WERI-Rb-1 (cell line): ENCODE measurements around the gene DHCR24.
A peak's percentile ranks its signal among the peaks of the same experiment; 100 is the strongest.

Source experiments
- DNase-seq: peaks from one replicate; pipeline ENCODE4 v3.0.0-alpha.2; 2020
- H3K27ac ChIP-seq: fragments of 250-450 bp; sonication (Bioruptor Pico); 2 replicates; pipeline ENCODE4 v1.5.1; 2020; ENCODE audit warnings: mild to moderate bottlenecking, moderate library complexity
- H3K27me3 ChIP-seq: fragments of 250-450 bp; sonication (Bioruptor Pico); 2 replicates; pipeline ENCODE4 v1.5.1; 2021; ENCODE audit warnings: mild to moderate bottlenecking, low read depth, moderate library complexity; ENCODE audit not compliant: insufficient read depth, severe bottlenecking
- H3K36me3 ChIP-seq: fragments of 250-450 bp; sonication (Bioruptor Pico); 2 replicates; pipeline ENCODE4 v1.5.1; 2020; ENCODE audit warnings: mild to moderate bottlenecking, moderate library complexity
- H3K4me3 ChIP-seq: 2 replicates; pipeline ENCODE4 v1.5.1; 2011; ENCODE audit warnings: low read depth, mild to moderate bottlenecking, control low read depth, low read length
- H3K9me3 ChIP-seq: fragments of 250-450 bp; sonication (Bioruptor Pico); 2 replicates; pipeline ENCODE4 v1.5.1; 2021; ENCODE audit warnings: mild to moderate bottlenecking, moderate library complexity; ENCODE audit not compliant: severe bottlenecking
- CTCF ChIP-seq: IDR thresholded peaks from 2 replicates; pipeline ENCODE4 v1.5.1; 2011; ENCODE audit warnings: low read depth, mild to moderate bottlenecking, control low read depth, inconsistent platforms, low read length

DHCR24 gene

GRCh38 chr1:54929700-54930099, 42.7 kb upstream of the DHCR24 start:
- no peak overlapping the region for H3K4me3 ChIP-seq
- H3K36me3 ChIP-seq: no peaks in the 10 kb centered on the region
- no peaks in the 10 kb centered on the region for H3K27me3 ChIP-seq
- H3K9me3 ChIP-seq: no peaks in the 10 kb centered on the region
- no peak for DNase-seq
- no peak for TF ChIP-seq CTCF
- H3K27ac ChIP-seq: no peak overlapping the region

GRCh38 chr1:54928327-54928726, 41.3 kb upstream of the DHCR24 start:
- Histone ChIP-seq H3K4me3 (no peak overlapping the region), H3K36me3 (no peaks in the 10 kb centered on the region), H3K27ac (no peak overlapping the region), H3K27me3 (no peaks in the 10 kb centered on the region), H3K9me3 (no peaks in the 10 kb centered on the region)
- TF ChIP-seq CTCF: no peak
- no peak for DNase-seq

GRCh38 chr1:54927472-54928240, 40.7 kb upstream of the DHCR24 start:
- H3K4me3 ChIP-seq: no peak overlapping the region
- peak; percentile 31 for DNase-seq
- no peaks in the 10 kb centered on the region for H3K27me3 ChIP-seq
- no peak overlapping the region for H3K27ac ChIP-seq
- TF ChIP-seq CTCF: no peak
- H3K9me3 ChIP-seq: no peaks in the 10 kb centered on the region
- H3K36me3 ChIP-seq: no peaks in the 10 kb centered on the region

GRCh38 chr1:54926970-54927369, 40.0 kb upstream of the DHCR24 start:
- Histone ChIP-seq H3K4me3 (no peak overlapping the region), H3K27ac (no peak overlapping the region), H3K27me3 (no peaks in the 10 kb centered on the region), H3K36me3 (no peaks in the 10 kb centered on the region), H3K9me3 (no peaks in the 10 kb centered on the region)
- no peak for TF ChIP-seq CTCF
- DNase-seq: no peak

- Histone ChIP-seq H3K9me3 (no peaks in the 10 kb centered on the region), H3K4me3 (no peak overlapping the region), H3K27me3 (no peaks in the 10 kb centered on the region), H3K36me3 (no peaks in the 10 kb centered on the region), H3K27ac (no peak overlapping the region)
- no peak for TF ChIP-seq CTCF
- no peak for DNase-seq
Measured at GRCh38 chr1:54922921-54923421, 36.0 kb upstream of the DHCR24 start.
